GM21367 (cell line): ENCODE results near the gene OLR1.
"Not testable (repeated sequence)": the region's sequence is repeated elsewhere in the genome, so short reads cannot be mapped to it uniquely, and the experiment has no call there.

Source experiments
- ATAC-seq: cut with Tn5 transposase; IDR thresholded peaks from one replicate; pipeline ENCODE4 v1.9.1; 2021; ENCODE audit not compliant: unreplicated experiment

Gene OLR1

GRCh38 chr12:10171973-10172728 lies at the start of gene OLR1:
Gene OLR1, minus strand, starts transcription at chr12:10172132. Its CDS starts 55 bp downstream, at chr12:10172077.
- ATAC-seq = no peak

GRCh38 chr12:10220398-10221077 lies 48.6 kb upstream of the OLR1 start:
- no peak for ATAC-seq

- ATAC-seq = no peak
These were observed 46.1 kb upstream of the OLR1 start for GRCh38 chr12:10218021-10218420.

GRCh38 chr12:10215946-10216345 lies 44.0 kb upstream of the OLR1 start:
- ATAC-seq = not testable (repeated sequence)

- ATAC-seq = no peak
These were observed 43.5 kb upstream of the OLR1 start for GRCh38 chr12:10215436-10215835.

- no peak for ATAC-seq
These were observed 42.9 kb upstream of the OLR1 start for GRCh38 chr12:10214895-10215267.

GRCh38 chr12:10214136-10214894 lies 42.4 kb upstream of the OLR1 start:
- ATAC-seq = no peak

GRCh38 chr12:10213168-10214135 lies 41.5 kb upstream of the OLR1 start:
- peak; percentile 34 for ATAC-seq

GRCh38 chr12:10212739-10213131 lies 40.8 kb upstream of the OLR1 start, which contains the start of gene GABARAPL1:
Gene GABARAPL1, plus strand, starts transcription at chr12:10212877. Its CDS starts 253 bp downstream, at chr12:10213130.
- ATAC-seq = peak; percentile 40

- peak; percentile 48 for ATAC-seq
These were observed 40.2 kb upstream of the OLR1 start for GRCh38 chr12:10211940-10212738.

GRCh38 chr12:10211101-10211939 lies 39.4 kb upstream of the OLR1 start:
- ATAC-seq = no peak

GRCh38 chr12:10210225-10210624 lies 38.3 kb upstream of the OLR1 start:
- no peak for ATAC-seq

GRCh38 chr12:10207136-10207535 lies 35.2 kb upstream of the OLR1 start:
- no peak for ATAC-seq

GRCh38 chr12:10205220-10205807 lies 33.4 kb upstream of the OLR1 start:
- ATAC-seq = no peak

GRCh38 chr12:10204495-10204894 lies 32.6 kb upstream of the OLR1 start:
- not testable (repeated sequence) for ATAC-seq

GRCh38 chr12:10197879-10198278 lies 25.9 kb upstream of the OLR1 start:
- ATAC-seq = no peak

- peak; percentile 87 for ATAC-seq
These were observed 24.3 kb upstream of the OLR1 start for GRCh38 chr12:10196210-10196609.

- ATAC-seq = no peak
These were observed 22.3 kb upstream of the OLR1 start for GRCh38 chr12:10194160-10194670.
